ENCODE results near the gene ARAP3. TPM values are rescaled to one million over a fixed set of nuclear protein-coding genes. Genes with fewer than 3 reads are reported as not detected.

ARAP3 gene
- total and polyA plus RNA-seq, 4 donors, result 15.7 to 26.6 (median 19.7) TPM

- ATAC-seq (ENCODE audit: insufficient read depth, low FRiP score) (no peak), DNase-seq (no peak)
- Histone ChIP-seq H3K27ac (ENCODE audit: low read depth in 1 of 2, low read length in 1 of 2) (no peak overlapping the region), H3K9ac (ENCODE audit: insufficient read depth in 1 of 2, low read length in 2 of 2) (no peak overlapping the region), H3K36me3 (ENCODE audit: control insufficient read depth in 4 of 4, insufficient read depth in 4 of 4, low read length in 4 of 4) (peaks cover 18 to 50% (median 38%) of the 10 kb centered on the region in 4 donors), H3K4me1 (ENCODE audit: control insufficient read depth in 5 of 5, insufficient read depth in 5 of 5, low read length in 5 of 5) (peaks cover 0 to 4% (median 0%) of the 10 kb centered on the region in 5 donors), H3K9me3 (ENCODE audit: control insufficient read depth in 4 of 4, insufficient read depth in 3 of 4, low read length in 3 of 4) (peaks cover 0 to 2% (median 0%) of the 10 kb centered on the region in 4 donors), H3K4me3 (no peak overlapping the region), H3K27me3 (ENCODE audit: control insufficient read depth in 3 of 3, insufficient read depth in 3 of 3, low read length in 2 of 3) (no peaks in the 10 kb centered on the region)
- TF ChIP-seq CTCF (IDR thresholded peaks at IDR 0.05; ENCODE audit: control extremely low read depth, extremely low read depth), result no peak
- whole genome bisulfite sequencing, 2 donors, result 78 to 82% methylated on average over 5 of the region's 5 CpGs
These were observed 58.4 kb downstream of the ARAP3 start for GRCh38 chr5:141623611-141624010.

- H3K36me3 ChIP-seq (ENCODE audit: control insufficient read depth in 4 of 4, insufficient read depth in 4 of 4, low read length in 4 of 4), result peaks cover 15 to 46% (median 33%) of the 10 kb centered on the region in 4 donors
- TF ChIP-seq CTCF (IDR thresholded peaks at IDR 0.05; ENCODE audit: control extremely low read depth, extremely low read depth), result no peak
- peaks cover 0 to 4% (median 0%) of the 10 kb centered on the region in 5 donors for H3K4me1 ChIP-seq (ENCODE audit: control insufficient read depth in 5 of 5, insufficient read depth in 5 of 5, low read length in 5 of 5)
- H3K27me3 ChIP-seq (ENCODE audit: control insufficient read depth in 3 of 3, insufficient read depth in 3 of 3, low read length in 2 of 3), result no peaks in the 10 kb centered on the region
- H3K9ac ChIP-seq (ENCODE audit: insufficient read depth in 1 of 2, low read length in 2 of 2), result no peak overlapping the region
- no peak for DNase-seq
- H3K4me3 ChIP-seq, result no peak overlapping the region
- peaks cover 0 to 2% (median 0%) of the 10 kb centered on the region in 4 donors for H3K9me3 ChIP-seq (ENCODE audit: control insufficient read depth in 4 of 4, insufficient read depth in 3 of 4, low read length in 3 of 4)
- no peak for ATAC-seq (ENCODE audit: insufficient read depth, low FRiP score)
- H3K27ac ChIP-seq (ENCODE audit: low read depth in 1 of 2, low read length in 1 of 2), result no peak overlapping the region
These were observed 58.8 kb downstream of the ARAP3 start for GRCh38 chr5:141623186-141623585.

GRCh38 chr5:141618804-141619554, 63.1 kb downstream of the ARAP3 start, which contains the start of gene DIAPH1:
TSS of gene DIAPH1 (minus strand) at chr5:141619000. CDS start at chr5:141618914, 86 bp downstream.
- Histone ChIP-seq H3K4me1 (ENCODE audit: control insufficient read depth in 5 of 5, insufficient read depth in 5 of 5, low read length in 5 of 5) (peaks cover 0 to 17% (median 7%) of the 10 kb centered on the region in 5 donors), H3K9ac (ENCODE audit: insufficient read depth in 1 of 2, low read length in 2 of 2) (peak within 1 kb of the TSS; percentile 7 to 35), H3K4me3 (peak within 1 kb of the TSS; percentile 81), H3K9me3 (ENCODE audit: control insufficient read depth in 4 of 4, insufficient read depth in 3 of 4, low read length in 3 of 4) (no peaks in the 10 kb centered on the region), H3K27ac (ENCODE audit: low read depth in 1 of 2, low read length in 1 of 2) (peak within 1 kb of the TSS; percentile 97 to 98), H3K36me3 (ENCODE audit: control insufficient read depth in 4 of 4, insufficient read depth in 4 of 4, low read length in 4 of 4) (peaks cover 9 to 15% (median 14%) of the 10 kb centered on the region in 4 donors), H3K27me3 (ENCODE audit: control insufficient read depth in 3 of 3, insufficient read depth in 3 of 3, low read length in 2 of 3) (no peaks in the 10 kb centered on the region)
- ATAC-seq (ENCODE audit: insufficient read depth, low FRiP score) (peak; percentile 96), DNase-seq (peak; percentile 97 to 98 (median 98))
- peak; percentile 96 for TF ChIP-seq CTCF (IDR thresholded peaks at IDR 0.05; ENCODE audit: control extremely low read depth, extremely low read depth)
- 2 to 3% methylated on average over 63 to 70 of the region's 70 CpGs for WGBS, 2 donors

Measured in lung (tissue), 12 donors.